ENCODE results near the gene EXOC3L4. TPM values are rescaled to one million over a fixed set of nuclear protein-coding genes. Genes with fewer than 3 reads are reported as not detected.
"Not testable (repeated sequence)": the region's sequence is repeated elsewhere in the genome, so short reads cannot be mapped to it uniquely, and the experiment has no call there.

Gene EXOC3L4
- total RNA-seq, 2 donors from 2014 or later = not detected

DNA sequence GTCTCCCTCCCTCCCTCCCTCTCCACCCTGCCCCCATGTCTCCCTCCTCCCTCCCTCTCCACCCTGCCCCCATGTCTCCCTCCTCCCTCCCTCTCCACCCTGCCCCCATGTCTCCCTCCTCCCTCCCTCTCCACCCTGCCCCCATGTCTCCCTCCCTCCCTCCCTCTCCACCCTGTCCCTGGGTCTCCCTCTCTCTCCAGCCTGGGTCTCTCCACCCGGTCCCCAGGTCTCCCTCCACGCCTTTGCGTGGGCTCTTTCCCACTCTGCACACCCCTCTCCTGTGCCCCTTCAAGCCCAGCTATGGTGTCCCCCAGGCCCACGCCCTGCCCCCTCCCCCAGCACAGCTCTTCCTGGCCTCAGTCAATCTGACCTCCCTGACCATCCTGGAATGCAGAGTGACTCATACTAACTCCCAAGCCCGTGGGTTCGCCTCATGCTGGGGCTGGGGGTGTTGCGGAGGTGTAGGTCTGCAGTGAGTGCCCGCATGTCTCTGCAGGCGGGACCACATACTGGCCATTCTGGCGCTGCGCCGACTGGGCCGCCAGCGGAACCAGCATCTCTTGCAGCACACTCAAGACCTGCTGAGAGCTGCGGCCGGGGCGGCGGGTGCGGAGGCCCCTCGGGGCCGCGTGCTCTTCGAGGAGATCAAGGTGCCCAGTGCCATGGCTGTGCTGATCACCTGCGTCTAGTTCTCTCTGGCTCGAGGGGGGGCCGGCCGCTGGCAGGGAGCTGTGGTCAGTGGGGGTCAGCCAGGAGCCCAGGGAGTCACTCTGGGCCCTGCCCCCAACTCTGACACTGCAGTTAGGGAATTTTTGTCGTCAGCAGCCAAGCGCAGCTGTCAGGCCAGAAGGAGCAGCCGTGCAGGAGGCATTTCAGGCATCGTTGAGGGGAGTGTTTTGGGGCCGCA lies 15.3 kb downstream of the EXOC3L4 start:
- DNase-seq (ENCODE audit: low spot score in 2 of 2) (no peak), ATAC-seq (no peak)
- H3K36me3 Mint-ChIP-seq = no peaks in the 10 kb centered on the region
- H3K9me3 Mint-ChIP-seq = no peaks in the 10 kb centered on the region
- H3K27ac Mint-ChIP-seq = no peak overlapping the region

DNA sequence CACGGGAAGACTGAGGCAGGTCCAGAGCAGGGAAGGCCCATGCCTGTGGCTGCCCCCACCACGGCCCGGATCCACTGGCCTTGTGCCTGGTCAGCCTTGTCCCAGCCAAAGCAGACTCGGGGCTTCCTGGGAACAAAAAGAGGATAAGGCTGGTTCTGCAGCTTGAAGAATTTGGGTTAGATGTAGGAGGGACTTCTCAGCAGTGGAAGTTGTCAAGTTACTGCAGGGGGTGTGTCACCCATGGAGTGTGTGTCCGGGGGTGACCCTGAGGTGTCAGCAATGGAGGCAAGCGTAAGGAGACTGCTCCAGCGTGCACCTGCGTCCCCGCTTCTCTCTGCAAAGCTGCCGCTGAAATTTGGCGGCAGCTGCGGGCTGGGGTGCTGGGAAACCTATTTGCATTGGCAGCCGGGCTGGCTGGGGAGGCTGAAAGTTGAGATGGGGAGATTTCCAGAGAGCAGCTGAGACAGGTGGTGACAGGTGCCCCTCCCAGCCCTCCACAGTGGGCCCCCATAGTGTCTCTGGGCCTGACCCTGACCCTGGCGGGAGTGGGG lies 16.2 kb downstream of the EXOC3L4 start:
- DNase-seq (ENCODE audit: low spot score in 2 of 2) (no peak), ATAC-seq (no peak)
- Mint-ChIP-seq H3K27ac (no peak overlapping the region), H3K36me3 (no peaks in the 10 kb centered on the region), H3K9me3 (no peaks in the 10 kb centered on the region)

DNA sequence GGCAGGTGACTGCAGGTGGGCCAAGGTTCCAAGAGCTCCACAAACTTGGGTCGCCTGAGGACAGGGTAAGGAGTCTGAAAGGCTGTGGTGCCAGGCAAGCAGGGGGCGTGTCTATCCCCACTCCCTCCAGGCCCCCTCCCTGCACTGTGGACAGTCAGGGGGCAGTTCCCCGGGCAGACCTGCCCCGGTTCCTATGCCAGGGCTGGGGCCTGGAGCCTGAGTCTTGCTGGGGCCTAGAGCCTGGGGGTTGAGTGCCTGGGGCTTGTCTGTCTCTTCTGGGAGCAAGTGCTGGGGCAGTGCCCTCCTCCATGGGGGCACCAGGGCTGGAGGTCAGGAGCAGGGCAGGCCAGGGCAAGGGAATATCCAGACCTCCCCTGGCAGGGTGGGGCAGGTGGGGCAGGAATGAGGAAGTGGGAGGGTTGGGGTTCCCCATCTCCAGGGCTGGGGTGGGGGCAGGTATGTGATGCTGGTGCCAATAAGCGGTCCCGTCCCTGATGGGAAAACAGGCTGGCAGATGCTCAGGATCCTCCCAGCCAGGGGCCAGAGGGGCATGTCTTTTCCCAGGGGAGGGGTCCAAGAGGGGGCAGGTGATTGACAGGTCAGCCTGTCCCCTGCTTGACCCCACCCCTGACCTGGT lies 16.8 kb downstream of the EXOC3L4 start:
- no peak overlapping the region for H3K27ac Mint-ChIP-seq
- no peaks in the 10 kb centered on the region for H3K9me3 Mint-ChIP-seq
- ATAC-seq = no peak
- no peaks in the 10 kb centered on the region for H3K36me3 Mint-ChIP-seq
- no peak for DNase-seq (ENCODE audit: low spot score in 2 of 2)

DNA sequence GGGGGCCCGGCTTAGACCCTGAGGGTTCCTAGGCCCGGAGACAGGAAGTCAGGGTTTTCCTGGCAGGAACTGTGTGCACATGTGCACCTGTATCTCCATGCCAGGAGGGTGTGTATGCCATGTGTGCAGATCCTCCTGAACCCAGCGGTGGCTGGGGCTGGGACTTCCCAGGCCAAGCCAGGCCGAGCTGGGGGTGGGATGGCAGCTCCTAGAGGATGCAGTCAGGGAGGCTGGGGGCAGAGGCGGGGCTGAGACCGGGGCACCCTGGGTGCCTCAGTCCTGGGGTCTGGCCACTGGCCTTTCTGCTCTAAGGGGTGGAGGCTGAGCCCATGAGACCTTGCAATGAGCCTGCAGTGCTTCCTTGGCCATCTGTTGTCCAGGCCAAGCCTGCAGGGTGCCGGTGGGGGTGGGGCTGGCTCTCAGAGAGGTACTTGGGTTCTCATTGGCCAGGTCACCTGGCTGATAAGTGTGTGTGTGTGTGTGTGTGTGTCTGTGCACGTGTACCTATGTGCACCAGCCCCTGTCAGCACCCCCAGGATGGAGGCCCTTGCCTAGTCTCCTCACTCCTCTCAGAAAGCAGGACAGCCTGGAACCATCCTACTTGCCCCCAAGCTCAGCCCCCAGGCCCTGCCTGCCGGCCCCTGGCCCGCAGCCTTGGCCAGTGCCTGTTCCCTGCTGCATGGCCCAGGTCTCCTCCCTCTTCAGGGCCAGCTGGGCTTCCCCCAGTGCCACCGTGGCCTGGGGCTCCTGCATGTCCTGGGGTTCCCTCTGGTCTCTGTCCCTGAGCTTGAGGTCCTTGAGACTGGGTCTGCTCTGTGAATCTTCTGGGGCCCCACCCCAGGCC lies 18.1 kb downstream of the EXOC3L4 start:
- Mint-ChIP-seq H3K27ac (peak overlapping the region in 1 of 2 donors; percentile 52), H3K9me3 (no peaks in the 10 kb centered on the region), H3K36me3 (no peaks in the 10 kb centered on the region)
- ATAC-seq (no peak), DNase-seq (ENCODE audit: low spot score in 2 of 2) (no peak)

DNA sequence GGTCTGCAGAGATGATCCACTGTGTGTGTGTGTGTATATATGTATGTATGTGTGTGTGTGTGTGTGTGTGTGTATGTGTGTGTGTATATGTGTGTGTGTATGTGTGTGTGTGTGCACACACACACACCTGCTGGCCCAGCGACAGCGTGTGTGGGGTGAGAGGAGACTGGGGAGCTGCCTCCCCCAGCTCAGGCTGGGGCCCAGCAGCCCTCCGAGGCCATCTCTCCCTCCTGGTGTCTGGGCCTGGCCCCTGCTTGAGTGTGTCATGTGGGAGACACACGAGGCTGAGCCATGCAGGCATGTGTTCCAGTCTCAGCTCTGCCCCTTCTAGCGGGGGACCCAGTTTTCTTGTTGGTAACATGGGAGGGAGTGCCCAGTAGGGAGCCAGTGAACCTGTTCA lies 18.8 kb downstream of the EXOC3L4 start:
- no peak for ATAC-seq
- H3K36me3 Mint-ChIP-seq = no peaks in the 10 kb centered on the region
- no peak for DNase-seq (ENCODE audit: low spot score in 2 of 2)
- no peak overlapping the region for H3K27ac Mint-ChIP-seq
- no peaks in the 10 kb centered on the region for H3K9me3 Mint-ChIP-seq

DNA sequence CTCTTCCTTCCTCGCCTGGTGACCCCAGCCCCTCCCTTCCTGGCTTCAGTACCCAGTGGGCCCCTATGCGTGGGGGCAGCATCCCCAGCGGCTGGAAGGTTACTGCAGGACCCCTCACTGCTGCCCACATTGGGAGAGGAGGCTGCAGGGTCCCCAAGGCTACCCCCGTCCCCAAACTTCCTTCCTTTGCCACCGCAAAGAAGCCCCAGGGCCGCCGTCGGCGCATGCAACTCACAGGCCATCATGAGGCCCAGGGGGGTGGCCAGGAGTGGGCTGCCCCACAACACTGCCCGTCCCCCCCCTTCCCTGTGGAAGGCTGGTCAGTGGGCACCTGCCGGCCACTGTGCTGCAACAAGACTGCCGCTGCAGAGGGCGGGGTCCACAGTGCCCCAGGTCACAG lies 19.2 kb downstream of the EXOC3L4 start:
- H3K27ac Mint-ChIP-seq = no peak overlapping the region
- no peak for DNase-seq (ENCODE audit: low spot score in 2 of 2)
- no peaks in the 10 kb centered on the region for H3K9me3 Mint-ChIP-seq
- H3K36me3 Mint-ChIP-seq = no peaks in the 10 kb centered on the region
- ATAC-seq = no peak

DNA sequence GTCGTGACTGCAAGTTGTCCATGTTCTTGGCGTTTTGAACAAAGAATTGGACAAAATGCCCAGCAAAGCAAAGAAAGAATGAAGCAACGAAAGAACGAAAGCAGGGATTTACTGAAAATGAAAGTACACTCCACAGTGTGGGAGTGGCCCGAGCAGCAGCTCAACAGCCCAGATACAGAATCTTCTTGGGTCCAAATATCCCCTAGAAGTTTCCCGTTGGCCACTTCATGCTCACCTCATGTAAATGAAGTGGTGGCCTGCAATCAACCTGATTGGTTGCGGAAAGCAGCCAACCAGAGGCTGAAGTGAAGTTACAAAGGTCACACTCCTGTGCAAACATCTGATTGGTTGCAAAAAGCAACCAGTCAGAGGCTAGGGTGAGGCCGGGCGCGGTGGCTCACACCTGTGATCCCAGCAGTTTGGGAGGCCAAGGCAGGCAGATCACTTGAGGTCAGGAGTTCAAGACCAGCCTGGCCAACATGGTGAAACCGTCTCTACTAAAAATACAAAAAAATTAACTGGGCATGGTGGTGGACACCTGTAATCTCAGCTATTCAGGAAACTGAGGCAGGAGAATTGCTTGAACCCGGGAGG lies 20.7 kb downstream of the EXOC3L4 start:
- ATAC-seq = peak in 1 of 2 donors; percentile 45
- not testable (repeated sequence) for H3K36me3 Mint-ChIP-seq; H3K27ac Mint-ChIP-seq; DNase-seq (ENCODE audit: low spot score in 2 of 2); H3K9me3 Mint-ChIP-seq

DNA sequence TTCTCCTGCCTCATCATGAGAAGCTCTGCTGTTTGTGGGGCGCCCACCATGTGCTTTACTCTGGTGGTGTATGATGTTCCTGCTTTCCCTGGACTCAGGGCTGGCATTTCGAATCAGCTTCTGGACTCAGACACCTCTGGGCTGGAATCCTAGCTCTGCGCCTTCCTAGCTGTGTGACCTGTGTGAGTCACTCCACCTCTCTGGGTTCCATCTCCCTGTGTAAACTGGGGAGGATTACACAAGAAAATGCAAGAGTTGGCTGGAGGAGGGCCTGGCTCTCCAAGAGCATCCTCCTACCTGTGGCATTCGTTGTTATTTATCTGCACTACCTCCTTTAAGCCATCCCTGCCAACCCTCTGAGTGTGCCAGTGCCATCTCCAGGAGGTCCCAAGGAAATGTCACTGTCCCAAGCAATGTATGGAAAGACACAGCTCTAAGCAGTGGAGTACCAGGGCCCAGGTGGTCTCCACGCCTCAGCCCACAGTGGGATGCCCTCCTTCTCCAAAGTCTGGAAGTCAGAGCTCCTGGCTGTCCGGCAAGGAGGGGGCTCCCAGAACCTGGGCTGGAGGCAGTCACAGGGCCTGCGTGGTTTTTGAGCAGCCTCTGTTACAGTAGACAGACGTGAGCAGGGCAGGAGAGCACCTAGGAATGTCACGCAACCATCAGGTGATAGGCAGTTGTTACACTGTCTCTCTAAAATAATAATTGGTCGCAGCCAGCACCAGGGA lies 21.5 kb downstream of the EXOC3L4 start:
- DNase-seq (ENCODE audit: low spot score in 2 of 2) (no peak), ATAC-seq (no peak)
- H3K36me3 Mint-ChIP-seq = no peaks in the 10 kb centered on the region
- no peak overlapping the region for H3K27ac Mint-ChIP-seq
- no peaks in the 10 kb centered on the region for H3K9me3 Mint-ChIP-seq

DNA sequence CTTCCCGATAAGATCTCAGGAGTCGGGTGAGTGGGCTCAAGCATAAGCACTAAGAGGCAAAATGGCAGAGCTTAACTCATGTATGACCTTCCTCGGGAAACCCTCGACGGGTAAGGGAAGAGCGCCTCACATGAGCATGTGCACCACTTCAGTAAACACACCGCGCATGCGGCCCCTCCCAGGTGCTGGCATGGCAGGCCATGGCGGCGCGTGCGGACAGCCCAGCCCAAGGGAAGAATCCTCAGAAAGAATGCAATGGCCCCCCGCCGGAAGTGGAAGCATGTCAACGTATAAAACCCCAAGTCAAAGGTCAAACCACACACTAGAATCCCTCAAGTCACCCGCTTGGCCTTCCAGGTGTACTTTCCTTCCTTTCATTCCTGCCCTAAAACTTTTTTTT lies 22.1 kb downstream of the EXOC3L4 start:
- ATAC-seq (no peak), DNase-seq (ENCODE audit: low spot score in 2 of 2) (no peak)
- no peaks in the 10 kb centered on the region for H3K9me3 Mint-ChIP-seq
- no peak overlapping the region for H3K27ac Mint-ChIP-seq
- H3K36me3 Mint-ChIP-seq = no peaks in the 10 kb centered on the region

DNA sequence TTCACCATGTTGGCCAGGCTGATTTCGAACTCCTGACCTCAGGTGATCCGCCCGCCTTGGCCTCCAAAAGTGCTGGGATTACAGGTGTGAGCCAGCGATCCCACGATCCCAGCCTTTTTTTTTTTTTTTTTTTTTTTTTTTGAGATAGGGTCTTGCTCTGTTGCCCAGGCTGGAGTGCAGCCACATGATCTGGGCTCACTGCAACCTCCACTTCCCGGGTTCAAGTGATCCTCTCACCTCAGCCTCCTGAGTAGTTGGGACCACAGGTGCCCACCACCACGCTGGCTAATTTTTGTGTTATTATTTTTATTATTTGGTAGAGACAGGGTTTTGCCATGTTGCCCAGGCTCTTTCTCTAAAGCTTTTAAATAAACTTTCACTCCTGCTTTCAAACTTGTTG lies 23.0 kb downstream of the EXOC3L4 start:
- not testable (repeated sequence) for H3K9me3 Mint-ChIP-seq; DNase-seq (ENCODE audit: low spot score in 2 of 2); H3K27ac Mint-ChIP-seq; H3K36me3 Mint-ChIP-seq; ATAC-seq

DNA sequence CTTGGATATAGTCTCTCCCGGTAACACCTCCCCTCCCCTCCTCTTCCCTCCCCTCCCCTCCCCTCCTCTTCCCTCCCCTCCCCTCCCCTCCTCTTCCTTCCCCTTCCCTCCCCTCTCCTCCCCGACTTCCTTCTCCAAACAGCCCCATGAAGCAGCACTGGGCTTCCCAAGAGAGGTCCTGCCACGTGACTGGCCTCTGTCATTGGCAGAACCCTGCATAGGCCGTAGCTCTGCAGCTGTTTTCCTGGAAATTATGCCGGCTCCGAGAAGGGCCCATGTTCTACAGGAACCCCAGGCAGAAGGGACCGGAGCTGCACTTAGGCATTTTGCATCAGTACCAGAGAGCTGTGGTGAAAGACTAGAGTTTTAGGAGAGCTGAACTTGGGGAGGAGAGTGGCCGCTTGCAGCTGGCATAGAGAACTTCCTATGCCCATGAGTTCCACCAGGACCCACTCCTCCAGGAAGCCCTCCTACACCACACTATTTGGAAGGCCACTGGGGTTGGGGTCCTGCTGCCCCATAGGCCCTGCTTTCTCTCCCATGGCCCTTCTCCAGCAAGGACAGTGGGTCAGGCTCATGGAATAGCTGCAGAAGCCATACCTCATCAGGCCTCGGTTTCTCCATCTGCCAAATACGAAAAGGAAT lies 23.6 kb downstream of the EXOC3L4 start:
- no peaks in the 10 kb centered on the region for H3K9me3 Mint-ChIP-seq
- no peak for DNase-seq (ENCODE audit: low spot score in 2 of 2)
- ATAC-seq = no peak
- no peaks in the 10 kb centered on the region for H3K36me3 Mint-ChIP-seq
- H3K27ac Mint-ChIP-seq = no peak overlapping the region

DNA sequence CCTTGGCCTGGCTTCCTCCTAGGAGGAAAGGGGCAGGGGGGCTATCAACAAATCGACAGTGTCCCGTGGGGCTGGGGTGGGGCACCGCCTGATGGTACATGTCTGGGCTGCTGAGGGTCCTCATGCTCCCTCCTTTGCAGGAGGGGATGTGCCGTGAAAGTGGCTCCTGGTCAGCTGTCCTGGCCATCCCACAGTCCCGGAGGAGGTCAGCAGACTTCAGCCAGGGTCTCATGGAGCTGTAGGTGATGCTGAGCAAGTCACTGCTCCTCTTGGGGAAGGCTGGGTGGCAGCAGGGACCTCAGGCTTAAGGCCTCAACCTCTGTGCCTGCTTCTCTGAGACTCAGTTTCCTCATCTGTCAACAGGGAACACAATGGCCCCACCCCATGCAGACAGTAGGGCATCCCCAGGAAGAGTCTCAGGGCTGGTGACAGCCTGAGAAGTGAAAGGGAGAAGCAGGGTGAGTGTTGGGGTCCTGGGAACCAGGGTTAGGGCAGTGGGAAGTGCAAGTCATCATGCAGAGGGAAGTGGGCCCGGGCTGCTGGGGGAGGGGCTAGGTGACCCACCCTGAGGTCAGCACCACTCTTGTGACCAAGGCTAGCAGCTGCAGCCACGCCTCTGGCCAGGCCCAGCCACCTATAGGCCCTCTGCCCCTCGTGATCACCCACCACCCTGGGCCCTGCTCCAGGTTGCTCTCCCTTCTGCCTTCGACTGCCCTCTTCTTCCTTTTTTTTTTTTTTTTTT lies 24.3 kb downstream of the EXOC3L4 start:
- no peak for ATAC-seq
- no peak for DNase-seq (ENCODE audit: low spot score in 2 of 2)
- Mint-ChIP-seq H3K27ac (no peak overlapping the region), H3K9me3 (no peaks in the 10 kb centered on the region), H3K36me3 (no peaks in the 10 kb centered on the region)

DNA sequence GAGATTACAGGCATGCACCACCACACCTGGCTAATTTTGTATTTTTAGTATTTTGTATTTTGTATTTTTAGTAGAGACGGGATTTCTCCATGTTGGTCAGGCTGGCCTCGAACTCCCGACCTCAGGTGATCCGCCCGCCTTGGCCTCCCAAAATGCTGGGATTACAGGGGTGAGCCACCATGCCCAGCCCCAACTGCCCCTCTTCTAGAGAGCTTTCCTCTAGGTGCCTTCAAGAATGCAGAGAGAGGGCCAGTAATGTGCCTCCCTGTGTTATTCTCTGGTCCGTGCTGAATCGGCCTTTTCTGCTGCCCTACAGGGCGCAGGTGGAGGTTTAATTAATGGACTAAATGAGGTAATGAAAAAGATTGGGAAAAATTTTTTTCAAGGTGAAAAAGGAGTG lies 25.0 kb downstream of the EXOC3L4 start:
- H3K9me3 Mint-ChIP-seq; ATAC-seq; H3K36me3 Mint-ChIP-seq; DNase-seq (ENCODE audit: low spot score in 2 of 2); H3K27ac Mint-ChIP-seq: not testable (repeated sequence)

DNA sequence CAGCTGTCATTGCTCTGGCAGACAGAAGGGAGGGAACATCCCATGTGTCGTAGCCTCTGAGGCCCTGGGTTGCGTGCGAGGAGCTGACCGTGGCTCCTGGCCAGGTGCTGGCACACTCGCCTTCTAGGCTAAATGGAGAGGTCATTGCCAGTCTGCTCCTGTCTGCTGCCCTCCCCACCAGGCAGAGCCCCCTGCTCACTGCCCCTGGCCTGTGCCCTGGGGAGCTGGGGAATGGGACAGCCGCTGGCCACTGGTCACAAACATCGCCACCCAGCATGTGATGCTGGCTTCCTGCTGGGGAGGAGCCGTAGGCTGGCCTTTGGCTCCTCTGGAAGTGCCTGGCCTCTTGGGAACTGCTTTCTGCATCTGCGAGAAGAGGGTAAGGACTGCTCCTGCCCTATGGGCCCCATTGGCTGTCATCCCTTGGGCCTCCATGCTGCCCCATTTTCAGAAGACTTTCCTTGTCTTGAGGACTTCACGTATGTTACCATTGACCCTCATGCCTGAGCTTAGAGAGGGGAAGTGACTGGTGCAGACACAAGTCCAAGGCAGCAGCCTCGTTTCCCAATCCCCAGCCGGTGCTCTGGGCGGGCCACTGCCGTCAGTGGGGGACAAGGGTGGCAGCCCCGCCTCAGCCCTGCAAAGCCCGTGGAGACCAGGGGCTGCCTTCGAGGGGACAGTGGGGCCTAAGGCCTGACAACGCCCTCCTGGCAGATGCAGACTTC lies 26.8 kb downstream of the EXOC3L4 start:
- DNase-seq (ENCODE audit: low spot score in 2 of 2) = no peak
- no peaks in the 10 kb centered on the region for H3K9me3 Mint-ChIP-seq

More for the DNA sequence above, 26.8 kb downstream of the EXOC3L4 start:
- ATAC-seq = no peak
- no peak overlapping the region for H3K27ac Mint-ChIP-seq
- H3K36me3 Mint-ChIP-seq = no peaks in the 10 kb centered on the region
